Gastroesophageal sphincter (tissue), 4 donors: ENCODE data around the gene RAMAC. TPM values are rescaled to one million over a fixed set of nuclear protein-coding genes. Genes with fewer than 3 reads are reported as not detected.

Experiments used
- ATAC-seq: fragments of 150-250 bp; one replicate; pipeline ENCODE4 v1.9.1; 2016; ENCODE audit warnings: mild to moderate bottlenecking, moderate library complexity
- H3K27ac ChIP-seq, 4 donors: fragments of 200-600 bp; sonication (generic) in 3 of 4; 1 replicate in 3 of 4; 2 replicates in 1 of 4; pipeline ENCODE4 v1.5.1; 2016 to 2019
- H3K27me3 ChIP-seq: fragments of 200-600 bp; sonication (generic); one replicate; pipeline ENCODE4 v1.5.1; 2019
- H3K36me3 ChIP-seq, 2 donors: fragments of 200-600 bp; sonication (generic); one replicate each; pipeline ENCODE4 v1.5.1; 2019; ENCODE audit warnings: control low read depth in 1 of 2
- H3K4me1 ChIP-seq, 3 donors: fragments of 200-600 bp; sonication (generic); 1 replicate in 2 of 3; 2 replicates in 1 of 3; pipeline ENCODE4 v1.5.1; 2016 to 2019; ENCODE audit warnings: control low read depth in 2 of 3
- H3K4me3 ChIP-seq, 2 donors: fragments of 200-600 bp; sonication (generic); one replicate each; pipeline ENCODE4 v1.5.1; 2019; ENCODE audit warnings: mild to moderate bottlenecking in 1 of 2, moderate library complexity in 1 of 2
- H3K9me3 ChIP-seq, 3 donors: fragments of 200-600 bp; sonication (generic); one replicate each; pipeline ENCODE4 v1.5.1; 2017 to 2019; ENCODE audit warnings: control low read depth in 2 of 3
- CTCF ChIP-seq, 4 experiments: fragments of 200-600 bp in 2 of 4; fragments of 450-650 bp in 2 of 4; sonication (generic) in 1 of 4; IDR thresholded peaks; one replicate each; pipeline ENCODE4 v1.5.1; 2017 to 2019; ENCODE audit warnings: antibody characterized with exemption in 4 of 4, mild to moderate bottlenecking in 2 of 4, moderate library complexity in 2 of 4
- EP300 ChIP-seq: sonication (generic); formaldehyde crosslinking; IDR thresholded peaks from one replicate; pipeline ENCODE4 v1.6.1; 2017; ENCODE audit warnings: antibody characterized with exemption, mild to moderate bottlenecking
- POLR2A ChIP-seq, 2 donors: fragments of 450-650 bp; IDR thresholded peaks; one replicate each; pipeline ENCODE4 v1.6.1; 2017; ENCODE audit warnings: antibody characterized with exemption in 2 of 2, mild to moderate bottlenecking in 2 of 2, moderate library complexity in 1 of 2
- POLR2AphosphoS5 ChIP-seq: sonication (generic); formaldehyde crosslinking; IDR thresholded peaks from one replicate; pipeline ENCODE4 v1.6.1; 2017; ENCODE audit warnings: antibody characterized with exemption
- WGBS, 2 donors: methylation state at CpG; one replicate each; pipeline ENCODE4 v1.1.5; 2018; ENCODE audit warnings: low coverage in 1 of 2; 5-methylcytosine and 5-hydroxymethylcytosine counted together
- total RNA-seq, 4 donors: library from RNA; depleted of rRNA; stranded (reverse); fragments of >200 nt; gene quantifications; one replicate each; pipeline ENCODE4 v1.1.0, GENCODE V29; 2016

Gene RAMAC
- total RNA-seq, 4 donors from 2014 or later: 15.9 to 29.1 (median 19.7) TPM

GRCh38 chr15:82968066-82968465 lies 17.9 kb upstream of the RAMAC start:
- Histone ChIP-seq H3K9me3 (no peaks in the 10 kb centered on the region), H3K27ac (no peak overlapping the region), H3K36me3 (no peaks in the 10 kb centered on the region), H3K27me3 (no peaks in the 10 kb centered on the region), H3K4me1 (no peaks in the 10 kb centered on the region), H3K4me3 (no peak overlapping the region)
- WGBS, 2 donors: 94% methylated on average over 4 of the region's 4 CpGs
- no peak for TF ChIP-seq POLR2AphosphoS5
- TF ChIP-seq POLR2A (IDR thresholded peaks at IDR 0.05): no peak
- TF ChIP-seq CTCF (IDR thresholded peaks at IDR 0.05): no peak
- no peak for TF ChIP-seq EP300
- no peak for ATAC-seq

DNA sequence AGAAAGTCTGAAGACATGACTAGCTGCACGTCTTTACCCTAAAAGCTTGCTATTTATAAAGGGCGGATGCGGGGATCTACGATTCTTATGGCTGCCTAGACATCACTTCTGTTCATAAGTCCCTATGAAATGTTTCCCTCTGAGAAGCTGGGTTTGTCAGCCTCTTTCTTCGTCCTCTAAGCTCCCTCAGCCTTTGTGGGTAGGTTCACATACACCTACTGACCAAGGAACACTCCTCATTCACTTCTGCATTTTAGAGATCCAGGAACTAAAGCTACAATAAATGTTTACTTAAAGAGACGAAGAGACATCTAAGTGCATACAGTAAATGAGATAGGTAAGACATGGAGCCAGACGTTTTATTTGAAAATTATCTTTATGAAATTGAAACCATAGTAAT lies 16.7 kb upstream of the RAMAC start:
- ATAC-seq: no peak
- 70 to 76% methylated on average over 7 of the region's 7 CpGs for WGBS, 2 donors
- H3K27ac ChIP-seq: no peak overlapping the region
- no peak overlapping the region for H3K4me3 ChIP-seq
- no peak for TF ChIP-seq CTCF (IDR thresholded peaks at IDR 0.05)
- TF ChIP-seq POLR2AphosphoS5: no peak
- TF ChIP-seq EP300: no peak
- TF ChIP-seq POLR2A (IDR thresholded peaks at IDR 0.05): no peak
- H3K9me3 ChIP-seq: no peaks in the 10 kb centered on the region
- H3K36me3 ChIP-seq: no peaks in the 10 kb centered on the region
- no peaks in the 10 kb centered on the region for H3K4me1 ChIP-seq
- H3K27me3 ChIP-seq: no peaks in the 10 kb centered on the region

- Histone ChIP-seq H3K36me3 (no peaks in the 10 kb centered on the region), H3K4me3 (no peak overlapping the region), H3K27me3 (no peaks in the 10 kb centered on the region), H3K27ac (no peak overlapping the region), H3K9me3 (no peaks in the 10 kb centered on the region), H3K4me1 (no peaks in the 10 kb centered on the region)
- no peak for ATAC-seq
- 26 to 57% methylated on average over 3 of the region's 3 CpGs for WGBS, 2 donors
- no peak for TF ChIP-seq EP300
- TF ChIP-seq POLR2A (IDR thresholded peaks at IDR 0.05): no peak
- no peak for TF ChIP-seq CTCF (IDR thresholded peaks at IDR 0.05)
- TF ChIP-seq POLR2AphosphoS5: no peak
Measured at GRCh38 chr15:82970078-82970686, 15.8 kb upstream of the RAMAC start.

GRCh38 chr15:82970696-82971095 lies 15.3 kb upstream of the RAMAC start:
- no peaks in the 10 kb centered on the region for H3K36me3 ChIP-seq
- no peak overlapping the region for H3K27ac ChIP-seq
- TF ChIP-seq POLR2AphosphoS5 (no peak), EP300 (no peak), POLR2A (IDR thresholded peaks at IDR 0.05) (no peak), CTCF (IDR thresholded peaks at IDR 0.05) (no peak)
- no peaks in the 10 kb centered on the region for H3K27me3 ChIP-seq
- no peaks in the 10 kb centered on the region for H3K9me3 ChIP-seq
- no peak overlapping the region for H3K4me3 ChIP-seq
- ATAC-seq: no peak
- WGBS, 2 donors: 14 to 57% methylated on average over 1 of the region's 1 CpG
- H3K4me1 ChIP-seq: no peaks in the 10 kb centered on the region

GRCh38 chr15:82971218-82971984 lies 14.6 kb upstream of the RAMAC start:
- no peaks in the 10 kb centered on the region for H3K4me1 ChIP-seq
- H3K27me3 ChIP-seq: no peaks in the 10 kb centered on the region
- no peak overlapping the region for H3K4me3 ChIP-seq
- H3K27ac ChIP-seq: no peak overlapping the region
- H3K9me3 ChIP-seq: no peaks in the 10 kb centered on the region
- no peak for ATAC-seq
- H3K36me3 ChIP-seq: no peaks in the 10 kb centered on the region
- 50 to 80% methylated on average over 1 of the region's 2 CpGs for WGBS, 2 donors
- no peak for TF ChIP-seq CTCF (IDR thresholded peaks at IDR 0.05)
- TF ChIP-seq EP300: no peak
- TF ChIP-seq POLR2A (IDR thresholded peaks at IDR 0.05): no peak
